HuH-7 (cell line): ENCODE data around the gene ABCG2.

Experiments used
- DNase-seq: peaks from one replicate; pipeline ENCODE4 v3.0.0; 2011; ENCODE audit warnings: low spot score

ABCG2 gene

GRCh38 chr4:88158489-88159228, at the start of gene ABCG2:
TSS of gene ABCG2 (minus strand) at chr4:88158639. CDS start at chr4:88139995, 18,644 bp downstream.
- DNase-seq: peak; percentile 40

- no peak for DNase-seq
These were observed 49.7 kb upstream of the ABCG2 start for GRCh38 chr4:88208156-88208555.

- no peak for DNase-seq
These were observed 48.7 kb upstream of the ABCG2 start for GRCh38 chr4:88207171-88207570.

GRCh38 chr4:88204882-88205281, 46.4 kb upstream of the ABCG2 start:
- DNase-seq: no peak

GRCh38 chr4:88202443-88202842, 44.0 kb upstream of the ABCG2 start:
- no peak for DNase-seq

GRCh38 chr4:88200186-88200585, 41.7 kb upstream of the ABCG2 start:
- DNase-seq: no peak

GRCh38 chr4:88196523-88197185, 38.2 kb upstream of the ABCG2 start:
- no peak for DNase-seq

GRCh38 chr4:88196013-88196365, 37.5 kb upstream of the ABCG2 start:
- DNase-seq: no peak

- DNase-seq: no peak
These were observed 37.0 kb upstream of the ABCG2 start for GRCh38 chr4:88195328-88196012.

- no peak for DNase-seq
These were observed 33.0 kb upstream of the ABCG2 start for GRCh38 chr4:88191404-88191803.

- DNase-seq: no peak
These were observed 31.6 kb upstream of the ABCG2 start for GRCh38 chr4:88189881-88190585.

- DNase-seq: no peak
These were observed 30.9 kb upstream of the ABCG2 start for GRCh38 chr4:88189418-88189738.

GRCh38 chr4:88188738-88189417, 30.4 kb upstream of the ABCG2 start:
- DNase-seq: no peak

GRCh38 chr4:88187766-88188165, 29.3 kb upstream of the ABCG2 start:
- DNase-seq: no peak

- no peak for DNase-seq
These were observed 27.5 kb upstream of the ABCG2 start for GRCh38 chr4:88185906-88186305.

- DNase-seq: no peak
These were observed 20.8 kb upstream of the ABCG2 start for GRCh38 chr4:88179261-88179660.

- no peak for DNase-seq
These were observed 20.3 kb upstream of the ABCG2 start for GRCh38 chr4:88178626-88179231.

GRCh38 chr4:88177983-88178625, 19.7 kb upstream of the ABCG2 start:
- DNase-seq: no peak

GRCh38 chr4:88172987-88173386, 14.5 kb upstream of the ABCG2 start:
- no peak for DNase-seq

GRCh38 chr4:88171206-88171605, 12.8 kb upstream of the ABCG2 start:
- no peak for DNase-seq

- DNase-seq: no peak
These were observed 10.9 kb upstream of the ABCG2 start for GRCh38 chr4:88169298-88169697.
